SK-N-SH treated with all-trans-retinoic acid at 6 μM for 48 hours (cell line): ENCODE results near the gene CDON.

ENCODE experiments used
- BACH2 ChIP-seq: fragments of 250-450 bp; sonication (Bioruptor Pico); IDR thresholded peaks from 2 replicates; pipeline ENCODE4 v1.9.0; 2021; ENCODE audit warnings: mild to moderate bottlenecking, borderline replicate concordance
- CSDC2 ChIP-seq: fragments of 250-450 bp; sonication (Bioruptor Pico); IDR thresholded peaks from 2 replicates; pipeline ENCODE4 v1.5.0; 2020; ENCODE audit warnings: mild to moderate bottlenecking, moderate library complexity
- ESRRG ChIP-seq: fragments of 250-450 bp; sonication (Bioruptor Pico); IDR thresholded peaks from 2 replicates; pipeline ENCODE4 v1.6.1; 2021; ENCODE audit warnings: mild to moderate bottlenecking
- OSR1 ChIP-seq: fragments of 250-450 bp; sonication (Bioruptor Pico); IDR thresholded peaks from 2 replicates; pipeline ENCODE4 v1.8.0; 2022; ENCODE audit warnings: moderate library complexity, mild to moderate bottlenecking, inconsistent platforms
- TCF4 ChIP-seq: fragments of 250-450 bp; sonication (Bioruptor Pico); IDR thresholded peaks from 2 replicates; pipeline ENCODE4 v1.8.0; 2021; ENCODE audit warnings: mild to moderate bottlenecking, moderate library complexity, borderline replicate concordance
- TOX ChIP-seq: fragments of 250-450 bp; sonication (Bioruptor Pico); IDR thresholded peaks from 2 replicates; pipeline ENCODE4 v1.8.0; 2021; ENCODE audit warnings: mild to moderate bottlenecking, moderate library complexity, borderline replicate concordance
- ZFP3 ChIP-seq: fragments of 250-450 bp; sonication (Bioruptor Pico); IDR thresholded peaks from 2 replicates; pipeline ENCODE4 v1.5.0; 2020; ENCODE audit warnings: mild to moderate bottlenecking, moderate library complexity
- TF ChIP-seq, protein P1 (sequence below): fragments of 250-450 bp; sonication (Bioruptor Pico); IDR thresholded peaks from 2 replicates; pipeline ENCODE4 v1.8.0; 2020; ENCODE audit warnings: mild to moderate bottlenecking, moderate library complexity, borderline replicate concordance
- TF ChIP-seq, protein P2 (sequence below): fragments of 250-450 bp; sonication (Bioruptor Pico); IDR thresholded peaks from 2 replicates; pipeline ENCODE4 v1.8.0; 2021; ENCODE audit warnings: low read depth, mild to moderate bottlenecking, moderate library complexity, borderline replicate concordance

DNA sequence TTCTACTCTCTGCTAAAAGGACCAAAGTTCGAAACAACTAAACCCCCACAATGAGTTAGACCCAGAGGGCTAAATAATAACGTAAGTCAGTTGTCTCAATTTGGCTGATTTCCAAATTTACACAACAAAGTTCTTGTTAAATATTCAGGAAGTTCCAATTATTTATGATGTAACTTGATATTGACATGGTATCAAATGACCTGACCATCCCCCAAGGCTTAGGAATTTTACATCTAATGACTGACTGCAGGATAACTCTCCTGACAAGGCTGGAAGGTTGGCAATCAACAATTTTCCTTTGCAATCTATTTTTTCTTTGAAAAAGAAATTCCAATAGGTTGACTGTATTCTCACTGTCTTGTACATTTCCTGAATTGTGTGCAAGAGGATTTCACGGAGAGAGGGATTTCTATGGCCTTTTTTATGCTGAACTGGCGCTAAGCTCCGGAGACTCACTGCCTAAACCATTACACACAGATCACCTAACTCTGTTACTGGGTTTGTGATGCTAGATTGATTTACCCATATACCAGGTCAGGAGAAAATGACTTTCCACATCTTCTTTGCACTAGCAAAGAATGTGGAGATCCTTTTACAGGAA, 9.6 kb upstream of the CDON start:
- TF ChIP-seq, protein P1, sequence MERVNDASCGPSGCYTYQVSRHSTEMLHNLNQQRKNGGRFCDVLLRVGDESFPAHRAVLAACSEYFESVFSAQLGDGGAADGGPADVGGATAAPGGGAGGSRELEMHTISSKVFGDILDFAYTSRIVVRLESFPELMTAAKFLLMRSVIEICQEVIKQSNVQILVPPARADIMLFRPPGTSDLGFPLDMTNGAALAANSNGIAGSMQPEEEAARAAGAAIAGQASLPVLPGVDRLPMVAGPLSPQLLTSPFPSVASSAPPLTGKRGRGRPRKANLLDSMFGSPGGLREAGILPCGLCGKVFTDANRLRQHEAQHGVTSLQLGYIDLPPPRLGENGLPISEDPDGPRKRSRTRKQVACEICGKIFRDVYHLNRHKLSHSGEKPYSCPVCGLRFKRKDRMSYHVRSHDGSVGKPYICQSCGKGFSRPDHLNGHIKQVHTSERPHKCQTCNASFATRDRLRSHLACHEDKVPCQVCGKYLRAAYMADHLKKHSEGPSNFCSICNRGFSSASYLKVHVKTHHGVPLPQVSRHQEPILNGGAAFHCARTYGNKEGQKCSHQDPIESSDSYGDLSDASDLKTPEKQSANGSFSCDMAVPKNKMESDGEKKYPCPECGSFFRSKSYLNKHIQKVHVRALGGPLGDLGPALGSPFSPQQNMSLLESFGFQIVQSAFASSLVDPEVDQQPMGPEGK = no peak
- TF ChIP-seq BACH2 (no peak), ESRRG (CRISPR knock-in tag) (no peak), TCF4 (no peak), ZFP3 (CRISPR knock-in tag) (no peak), OSR1 (CRISPR knock-in tag) (no peak), TOX (CRISPR knock-in tag) (no peak), CSDC2 (CRISPR knock-in tag) (no peak)
- TF ChIP-seq, protein P2, sequence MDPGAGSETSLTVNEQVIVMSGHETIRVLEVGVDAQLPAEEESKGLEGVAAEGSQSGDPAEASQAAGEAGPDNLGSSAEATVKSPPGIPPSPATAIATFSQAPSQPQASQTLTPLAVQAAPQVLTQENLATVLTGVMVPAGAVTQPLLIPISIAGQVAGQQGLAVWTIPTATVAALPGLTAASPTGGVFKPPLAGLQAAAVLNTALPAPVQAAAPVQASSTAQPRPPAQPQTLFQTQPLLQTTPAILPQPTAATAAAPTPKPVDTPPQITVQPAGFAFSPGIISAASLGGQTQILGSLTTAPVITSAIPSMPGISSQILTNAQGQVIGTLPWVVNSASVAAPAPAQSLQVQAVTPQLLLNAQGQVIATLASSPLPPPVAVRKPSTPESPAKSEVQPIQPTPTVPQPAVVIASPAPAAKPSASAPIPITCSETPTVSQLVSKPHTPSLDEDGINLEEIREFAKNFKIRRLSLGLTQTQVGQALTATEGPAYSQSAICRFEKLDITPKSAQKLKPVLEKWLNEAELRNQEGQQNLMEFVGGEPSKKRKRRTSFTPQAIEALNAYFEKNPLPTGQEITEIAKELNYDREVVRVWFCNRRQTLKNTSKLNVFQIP = no peak
